PC-3 (cell line): Measurements from ENCODE around the gene PTRHD1.

Experiments
- CTCF ChIP-seq: fragments of 300-600 bp; sonication (generic); conservative IDR thresholded peaks from 2 replicates; pipeline ENCODE4 v1.5.1; 2017; ENCODE audit warnings: antibody characterized with exemption, low read depth, mild to moderate bottlenecking, low read length
- EZH2 ChIP-seq: fragments of 300-600 bp; sonication (generic); IDR thresholded peaks from one replicate; pipeline ENCODE4 v1.6.1; 2017; ENCODE audit warnings: antibody characterized with exemption, mild to moderate bottlenecking, low read length; ENCODE audit not compliant: unreplicated experiment
- EZH2phosphoT487 ChIP-seq: fragments of 300-600 bp; sonication (generic); IDR thresholded peaks from 2 replicates; pipeline ENCODE4 v1.6.1; 2018; ENCODE audit warnings: mild to moderate bottlenecking, antibody characterized with exemption, low read length, borderline replicate concordance

- TF ChIP-seq CTCF (no peak), EZH2 (no peak), EZH2phosphoT487 (no peak)
Observed at GRCh38 chr2:24814516-24814915, 21.3 kb upstream of the PTRHD1 start.
